Upper lobe of left lung (tissue), 6 donors: ENCODE results near the gene IPO4. TPM values are rescaled to one million over a fixed set of nuclear protein-coding genes. Genes with fewer than 3 reads are reported as not detected.

Source experiments
- ATAC-seq, 2 donors: fragments of 200-7000 bp; cut with Tn5 transposase; one replicate each; pipeline ENCODE4 v1.9.1; 2022; ENCODE audit warnings: mild to moderate bottlenecking in 2 of 2, moderate library complexity in 2 of 2; ENCODE audit not compliant: low FRiP score in 2 of 2
- DNase-seq, 2 donors: peaks; one replicate each; pipeline ENCODE4 v3.0.0-alpha.2; 2019 to 2020
- H3K27ac ChIP-seq, 4 donors: fragments of 200-600 bp; sonication (generic); one replicate each; pipeline ENCODE4 v1.5.1; 2016 to 2019
- H3K27me3 ChIP-seq, 4 donors: fragments of 200-600 bp; sonication (generic); one replicate each; pipeline ENCODE4 v1.5.1; 2017 to 2019
- H3K36me3 ChIP-seq, 4 donors: fragments of 200-600 bp; sonication (generic); one replicate each; pipeline ENCODE4 v1.5.1; 2016 to 2019
- H3K4me1 ChIP-seq, 4 donors: fragments of 200-600 bp; sonication (generic); one replicate each; pipeline ENCODE4 v1.5.1; 2018 to 2019
- H3K4me3 ChIP-seq, 4 donors: fragments of 200-600 bp; sonication (generic); one replicate each; pipeline ENCODE4 v1.5.1; 2017 to 2019; ENCODE audit warnings: mild to moderate bottlenecking in 2 of 4, moderate library complexity in 1 of 4
- H3K9me3 ChIP-seq, 4 donors: fragments of 200-600 bp; sonication (generic); one replicate each; pipeline ENCODE4 v1.5.1; 2018 to 2019
- EP300 ChIP-seq, 4 donors: sonication (generic); formaldehyde crosslinking; IDR thresholded peaks; one replicate each; pipeline ENCODE4 v1.5.1; 2017; ENCODE audit warnings: antibody characterized with exemption in 4 of 4, control low read depth in 2 of 4
- POLR2A ChIP-seq, 4 donors: fragments of 450-650 bp; IDR thresholded peaks; one replicate each; pipeline ENCODE4 v1.5.1; 2016 to 2017; ENCODE audit warnings: antibody characterized with exemption in 4 of 4, mild to moderate bottlenecking in 2 of 4
- POLR2AphosphoS5 ChIP-seq, 2 donors: sonication (generic); formaldehyde crosslinking; IDR thresholded peaks; one replicate each; pipeline ENCODE4 v1.5.1; 2017; ENCODE audit warnings: antibody characterized with exemption in 2 of 2
- WGBS, 2 donors: methylation state at CpG; one replicate each; pipeline ENCODE4 v1.1.5; 2017 to 2018; 5-methylcytosine and 5-hydroxymethylcytosine counted together
- total RNA-seq, 6 donors: library from RNA; depleted of rRNA in 4 of 6; stranded (reverse); fragments of >200 nt in 4 of 6; gene quantifications; one replicate each; pipeline versions ENCODE4 v1.1.0 to v1.2.1, GENCODE V29; 2016 to 2021
- TF ChIP-seq, protein P1 (sequence below), 6 experiments: fragments of 450-650 bp in 4 of 6; fragments of 200-600 bp in 2 of 6; sonication (generic) in 2 of 6; IDR thresholded peaks; one replicate each; pipeline ENCODE4 v1.5.1; 2016 to 2019; ENCODE audit warnings: antibody characterized with exemption in 6 of 6
- donor health status: DM: no; HTN: no; CAD: no; lungs with moderate emphysema.
- donor health status: DM: no; HTN: yes; CAD: no; lungs with severe emphysema.

Gene IPO4
- total RNA-seq, 6 donors from 2014 or later, result 20.8 to 50.3 (median 35.2) TPM

DNA sequence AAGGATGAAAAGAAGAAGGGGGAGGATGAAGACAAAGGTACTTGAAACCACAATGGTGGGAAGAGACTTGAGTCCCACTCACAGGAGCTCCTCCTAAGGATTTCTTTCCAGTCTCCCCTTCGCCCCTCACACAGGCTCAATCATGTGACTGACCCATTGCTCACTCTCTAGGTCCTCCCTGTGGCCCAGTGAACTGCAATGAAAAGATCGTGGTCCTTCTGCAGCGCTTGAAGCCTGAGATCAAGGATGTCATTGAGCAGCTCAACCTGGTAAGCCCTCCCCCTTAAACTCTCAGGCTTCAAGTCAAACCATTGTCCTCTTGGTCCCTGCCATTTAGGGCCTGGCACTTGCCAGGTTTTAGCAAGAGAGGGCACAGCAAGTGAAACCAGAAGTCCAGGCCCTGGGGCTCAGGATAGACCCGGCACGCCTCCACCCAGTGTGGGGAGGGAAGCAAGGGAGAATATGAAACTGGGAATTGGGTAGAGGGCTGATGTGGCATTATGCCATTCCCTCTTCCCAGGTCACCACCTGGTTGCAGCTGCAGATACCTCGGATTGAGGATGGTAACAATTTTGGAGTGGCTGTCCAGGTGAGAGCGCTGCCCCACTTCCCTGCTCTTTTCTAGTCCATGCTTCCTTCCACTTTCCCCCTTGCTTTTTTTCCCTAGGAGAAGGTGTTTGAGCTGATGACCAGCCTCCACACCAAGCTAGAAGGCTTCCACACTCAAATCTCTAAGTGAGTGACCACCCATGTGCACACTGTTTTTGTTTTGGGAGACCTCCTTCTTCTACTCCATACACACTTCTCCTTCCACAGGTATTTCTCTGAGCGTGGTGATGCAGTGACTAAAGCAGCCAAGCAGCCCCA is 50.9 kb downstream of the IPO4 start:
- no peak for TF ChIP-seq POLR2AphosphoS5 (IDR thresholded peaks at IDR 0.05)
- TF ChIP-seq EP300 (IDR thresholded peaks at IDR 0.05), result no peak
- TF ChIP-seq POLR2A (IDR thresholded peaks at IDR 0.05), result no peak
- TF ChIP-seq, protein P1, sequence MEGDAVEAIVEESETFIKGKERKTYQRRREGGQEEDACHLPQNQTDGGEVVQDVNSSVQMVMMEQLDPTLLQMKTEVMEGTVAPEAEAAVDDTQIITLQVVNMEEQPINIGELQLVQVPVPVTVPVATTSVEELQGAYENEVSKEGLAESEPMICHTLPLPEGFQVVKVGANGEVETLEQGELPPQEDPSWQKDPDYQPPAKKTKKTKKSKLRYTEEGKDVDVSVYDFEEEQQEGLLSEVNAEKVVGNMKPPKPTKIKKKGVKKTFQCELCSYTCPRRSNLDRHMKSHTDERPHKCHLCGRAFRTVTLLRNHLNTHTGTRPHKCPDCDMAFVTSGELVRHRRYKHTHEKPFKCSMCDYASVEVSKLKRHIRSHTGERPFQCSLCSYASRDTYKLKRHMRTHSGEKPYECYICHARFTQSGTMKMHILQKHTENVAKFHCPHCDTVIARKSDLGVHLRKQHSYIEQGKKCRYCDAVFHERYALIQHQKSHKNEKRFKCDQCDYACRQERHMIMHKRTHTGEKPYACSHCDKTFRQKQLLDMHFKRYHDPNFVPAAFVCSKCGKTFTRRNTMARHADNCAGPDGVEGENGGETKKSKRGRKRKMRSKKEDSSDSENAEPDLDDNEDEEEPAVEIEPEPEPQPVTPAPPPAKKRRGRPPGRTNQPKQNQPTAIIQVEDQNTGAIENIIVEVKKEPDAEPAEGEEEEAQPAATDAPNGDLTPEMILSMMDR (IDR thresholded peaks at IDR 0.05), result no peak
- Histone ChIP-seq H3K27ac (peak overlapping the region in 3 of 4 donors; percentile 12 to 96 (median 96)), H3K27me3 (no peaks in the 10 kb centered on the region), H3K4me3 (no peak overlapping the region), H3K4me1 (peaks cover 30 to 55% (median 39%) of the 10 kb centered on the region in 4 donors), H3K36me3 (peaks cover 4 to 24% (median 20%) of the 10 kb centered on the region in 4 donors), H3K9me3 (no peaks in the 10 kb centered on the region)
- DNase-seq (no peak), ATAC-seq (no peak)
- WGBS, 2 donors, result 83 to 91% methylated on average over 8 of the region's 8 CpGs

DNA sequence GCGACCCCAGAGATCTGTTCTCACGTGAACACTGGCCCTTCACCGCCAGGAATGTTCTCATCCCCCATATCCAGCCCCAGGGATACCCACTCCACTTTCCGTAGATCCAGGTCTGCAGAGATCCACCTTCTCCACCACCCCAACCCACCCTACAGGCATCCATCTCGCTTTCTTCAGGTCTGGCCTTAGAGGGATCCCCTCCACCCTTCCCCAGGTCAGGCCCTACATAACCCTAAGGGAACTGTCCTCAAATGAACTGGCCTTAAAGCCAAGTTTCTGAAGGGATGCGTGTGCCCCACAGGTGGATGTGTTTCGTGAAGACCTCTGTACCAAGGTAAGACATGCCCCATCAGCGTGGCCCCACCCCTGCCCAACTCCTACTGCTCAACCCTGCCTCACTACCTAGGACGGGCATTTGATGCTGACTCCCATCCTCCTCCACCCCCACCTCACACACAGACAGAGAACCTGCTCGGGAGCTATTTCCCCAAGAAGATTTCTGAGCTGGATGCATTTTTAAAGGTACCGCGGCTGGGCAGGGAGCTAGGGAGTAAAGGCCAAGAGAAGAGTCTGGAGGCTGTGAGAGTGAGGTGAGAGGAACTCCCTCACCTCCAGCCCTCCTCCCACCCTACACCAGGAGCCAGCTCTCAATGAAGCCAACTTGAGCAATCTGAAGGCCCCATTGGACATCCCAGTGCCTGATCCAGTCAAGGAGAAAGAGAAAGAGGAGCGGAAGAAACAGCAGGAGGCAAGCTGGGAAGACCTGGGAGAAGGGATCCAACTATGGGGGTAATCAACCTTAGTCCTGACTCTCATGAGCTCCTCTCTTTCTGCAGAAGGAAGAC is 51.7 kb downstream of the IPO4 start:
- no peak for DNase-seq
- TF ChIP-seq EP300 (IDR thresholded peaks at IDR 0.05), result no peak
- no peak for TF ChIP-seq POLR2A (IDR thresholded peaks at IDR 0.05)
- no peak for TF ChIP-seq POLR2AphosphoS5 (IDR thresholded peaks at IDR 0.05)
- TF ChIP-seq, protein P1 (IDR thresholded peaks at IDR 0.05), result no peak
- Histone ChIP-seq H3K27ac (peak overlapping the region; percentile 87 to 96 (median 94)), H3K36me3 (peaks cover 4 to 24% (median 20%) of the 10 kb centered on the region in 4 donors), H3K27me3 (no peaks in the 10 kb centered on the region), H3K4me1 (peaks cover 24 to 48% (median 35%) of the 10 kb centered on the region in 4 donors), H3K9me3 (no peaks in the 10 kb centered on the region), H3K4me3 (peak overlapping the region; percentile 73 to 97 (median 88))
- 30 to 37% methylated on average over 13 of the region's 13 CpGs for WGBS, 2 donors
- ATAC-seq, result no peak

DNA sequence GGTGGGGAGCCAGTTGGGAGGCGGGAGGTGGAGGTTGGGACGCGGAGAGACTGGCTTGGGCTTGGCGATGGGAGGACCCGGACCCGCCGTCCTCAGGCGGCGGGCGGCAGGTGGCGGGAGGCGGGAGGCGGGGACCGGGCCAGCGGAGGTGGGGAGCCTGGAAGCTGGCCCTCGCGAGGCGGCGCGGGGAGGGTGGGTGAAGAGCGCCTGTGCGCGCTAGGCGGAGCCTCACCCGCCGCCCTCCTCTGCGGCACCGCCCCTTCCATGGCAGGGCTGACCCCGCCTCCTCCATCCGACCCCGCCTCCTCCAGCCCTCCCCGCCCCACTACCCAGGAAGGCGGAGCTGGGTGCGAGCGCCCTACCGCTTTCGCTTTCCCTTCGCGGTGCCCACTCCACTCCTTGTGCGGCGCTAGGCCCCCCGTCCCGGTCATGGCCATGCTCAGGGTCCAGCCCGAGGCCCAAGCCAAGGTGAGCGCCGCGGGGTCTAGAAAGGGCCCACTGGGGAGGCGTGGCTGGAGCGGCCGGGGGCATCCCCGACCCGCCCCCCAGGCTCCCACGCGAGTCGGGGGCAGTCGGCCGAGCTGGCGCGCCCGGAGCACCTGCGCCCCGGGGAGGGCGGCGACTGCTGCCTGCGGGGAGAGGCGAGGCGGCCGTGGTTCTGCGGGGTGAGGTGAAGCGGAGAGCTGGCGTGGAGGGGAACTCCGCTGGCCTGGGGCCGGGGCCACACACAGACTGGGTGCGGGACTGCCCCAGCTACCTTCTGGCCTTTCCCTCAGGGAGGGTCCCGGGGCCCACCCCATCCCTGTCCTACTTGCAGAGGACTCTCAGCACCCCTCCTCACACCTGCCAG is 52.6 kb downstream of the IPO4 start, which contains the start of gene PSME1:
PSME1 (plus strand) TSS at position 361 of the 850 bp plus-strand sequence; CDS start at position 430, 69 bp downstream.
- Histone ChIP-seq H3K36me3 (peaks cover 4 to 24% (median 20%) of the 10 kb centered on the region in 4 donors), H3K4me1 (peaks cover 23 to 54% (median 35%) of the 10 kb centered on the region in 4 donors), H3K27ac (peak within 1 kb of the TSS; percentile 87 to 96 (median 94)), H3K9me3 (no peaks in the 10 kb centered on the region), H3K4me3 (peak within 1 kb of the TSS; percentile 73 to 97 (median 88)), H3K27me3 (no peaks in the 10 kb centered on the region)
- DNase-seq, result peak; percentile 97 to 98
- WGBS, 2 donors, result 0% methylated on average over 52 of the region's 75 CpGs; no CpG with 5 or more reads in 1 of the 2 donors
- ATAC-seq, result peak; percentile 99
- TF ChIP-seq, protein P1 (IDR thresholded peaks at IDR 0.05), result peak in 2 of 6 experiments; percentile 17 to 20
- TF ChIP-seq POLR2A (IDR thresholded peaks at IDR 0.05) (peak in 2 of 4 donors; percentile 73 to 76), EP300 (IDR thresholded peaks at IDR 0.05) (peak in 1 of 4 donors; percentile 42), POLR2AphosphoS5 (IDR thresholded peaks at IDR 0.05) (peak; percentile 84 to 90)

DNA sequence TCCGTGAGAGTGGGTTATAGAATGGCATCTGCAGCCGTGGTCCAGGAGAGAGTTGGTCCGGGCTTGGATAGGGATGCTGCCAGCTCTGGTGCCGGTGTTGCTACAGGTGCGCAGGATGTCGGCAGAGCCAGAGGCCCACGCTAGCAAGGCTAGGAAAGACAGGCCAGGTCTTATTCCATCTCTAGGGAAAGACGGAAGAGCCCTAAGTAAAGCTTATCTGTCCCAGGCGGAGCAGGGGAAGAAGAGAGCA is 53.1 kb downstream of the IPO4 start:
- no peak for DNase-seq
- H3K27me3 ChIP-seq, result no peaks in the 10 kb centered on the region
- peak overlapping the region; percentile 87 to 96 (median 94) for H3K27ac ChIP-seq
- peak overlapping the region; percentile 12 to 91 (median 80) for H3K4me3 ChIP-seq
- TF ChIP-seq POLR2A (IDR thresholded peaks at IDR 0.05) (no peak), EP300 (IDR thresholded peaks at IDR 0.05) (no peak), POLR2AphosphoS5 (IDR thresholded peaks at IDR 0.05) (no peak)
- TF ChIP-seq, protein P1 (IDR thresholded peaks at IDR 0.05), result no peak
- no peaks in the 10 kb centered on the region for H3K9me3 ChIP-seq
- no peak for ATAC-seq
- peaks cover 20 to 49% (median 37%) of the 10 kb centered on the region in 4 donors for H3K4me1 ChIP-seq
- 6 to 8% methylated on average over 8 to 9 of the region's 9 CpGs for WGBS, 2 donors
- peaks cover 4 to 24% (median 20%) of the 10 kb centered on the region in 4 donors for H3K36me3 ChIP-seq
